ENCODE data around the gene PPP3R1.
"Not testable (repeated sequence)": the region's sequence is repeated elsewhere in the genome, so short reads cannot be mapped to it uniquely, and the experiment has no call there.

The PPP3R1 gene

GRCh38 chr2:68188831-68189230 lies 63.5 kb downstream of the PPP3R1 start:
- no peak for DNase-seq (ENCODE audit: low read depth)

- no peak for DNase-seq (ENCODE audit: low read depth)
Observed at GRCh38 chr2:68187329-68187728, 65.0 kb downstream of the PPP3R1 start.

GRCh38 chr2:68185541-68186164 lies 66.7 kb downstream of the PPP3R1 start:
- DNase-seq (ENCODE audit: low read depth), result peak; percentile 12

- DNase-seq (ENCODE audit: low read depth), result no peak
Observed at GRCh38 chr2:68182902-68183301, 69.4 kb downstream of the PPP3R1 start.

GRCh38 chr2:68178954-68179627 lies 73.2 kb downstream of the PPP3R1 start:
- DNase-seq (ENCODE audit: low read depth), result no peak

DNA sequence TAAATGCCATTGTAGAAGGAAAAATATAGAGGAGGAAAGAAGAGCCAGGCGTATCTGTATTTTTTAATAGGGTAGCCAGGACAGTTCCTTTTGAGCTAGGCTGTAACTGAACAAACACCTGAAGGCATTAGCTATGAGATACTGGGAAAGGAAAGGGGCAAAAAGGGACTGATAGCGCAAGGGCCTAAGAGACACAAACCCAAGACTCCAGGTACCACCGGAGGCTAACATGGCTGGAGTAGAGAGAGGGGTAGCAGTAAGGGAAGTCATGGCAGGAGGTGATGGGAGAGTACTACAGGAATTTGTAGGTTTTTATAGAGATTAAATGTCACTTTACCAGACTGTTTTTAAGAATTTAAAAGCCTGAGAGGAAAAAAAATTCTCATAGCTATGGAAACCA lies 73.9 kb downstream of the PPP3R1 start:
- DNase-seq (ENCODE audit: low read depth), result no peak

DNA sequence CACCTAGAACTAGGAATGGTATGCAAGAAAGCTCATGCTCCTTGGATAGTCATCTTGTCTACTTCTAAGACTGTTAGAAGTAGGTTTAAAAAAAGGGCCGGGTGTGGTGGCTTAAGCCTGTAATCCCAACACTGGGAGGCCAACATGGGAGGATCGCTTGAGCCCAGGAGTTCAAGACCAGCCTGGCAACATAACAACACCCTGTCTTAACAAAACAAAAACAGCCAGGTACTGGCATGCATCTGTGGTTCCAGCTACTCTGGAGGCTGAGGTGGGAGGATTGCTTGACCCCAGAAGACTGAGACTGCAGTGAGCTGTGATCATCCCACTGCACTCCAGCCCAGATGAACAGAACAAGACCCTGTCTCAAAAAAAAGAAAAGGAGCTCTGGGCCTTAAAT lies 74.8 kb downstream of the PPP3R1 start:
- DNase-seq (ENCODE audit: low read depth), result no peak

GRCh38 chr2:68176657-68177056 lies 75.7 kb downstream of the PPP3R1 start:
- DNase-seq (ENCODE audit: low read depth), result no peak

DNA sequence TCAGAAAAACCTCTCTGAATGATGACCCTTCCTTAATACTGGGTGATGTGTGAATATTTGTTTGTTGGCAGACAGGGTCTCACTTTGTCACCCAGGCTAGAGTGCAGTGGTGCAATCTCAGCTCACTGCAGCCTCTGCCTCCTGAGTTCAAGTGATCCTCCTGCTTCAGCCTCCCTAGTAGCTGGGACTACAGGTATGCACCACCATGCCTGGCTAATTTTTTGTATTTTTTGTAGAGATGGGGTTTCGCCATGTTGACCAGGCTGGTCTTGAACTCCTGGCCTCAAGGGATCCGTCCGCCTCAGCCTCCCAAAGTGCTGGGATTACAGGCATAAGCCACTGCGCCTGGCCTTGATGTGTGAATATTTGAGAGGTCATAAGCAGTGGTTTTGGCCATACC lies 77.1 kb downstream of the PPP3R1 start:
- not testable (repeated sequence) for DNase-seq (ENCODE audit: low read depth)

- no peak for DNase-seq (ENCODE audit: low read depth)
Observed at GRCh38 chr2:68172990-68173700, 79.2 kb downstream of the PPP3R1 start.

- no peak for DNase-seq (ENCODE audit: low read depth)
Observed at GRCh38 chr2:68172521-68172920, 79.8 kb downstream of the PPP3R1 start.

- DNase-seq (ENCODE audit: low read depth), result no peak
Observed at GRCh38 chr2:68171684-68172083, 80.6 kb downstream of the PPP3R1 start.

GRCh38 chr2:68171146-68171545 lies 81.2 kb downstream of the PPP3R1 start:
- DNase-seq (ENCODE audit: low read depth), result no peak

- no peak for DNase-seq (ENCODE audit: low read depth)
Observed at GRCh38 chr2:68169308-68169707, 83.0 kb downstream of the PPP3R1 start.

GRCh38 chr2:68167186-68167585 lies 85.1 kb downstream of the PPP3R1 start:
- no peak for DNase-seq (ENCODE audit: low read depth)

DNA sequence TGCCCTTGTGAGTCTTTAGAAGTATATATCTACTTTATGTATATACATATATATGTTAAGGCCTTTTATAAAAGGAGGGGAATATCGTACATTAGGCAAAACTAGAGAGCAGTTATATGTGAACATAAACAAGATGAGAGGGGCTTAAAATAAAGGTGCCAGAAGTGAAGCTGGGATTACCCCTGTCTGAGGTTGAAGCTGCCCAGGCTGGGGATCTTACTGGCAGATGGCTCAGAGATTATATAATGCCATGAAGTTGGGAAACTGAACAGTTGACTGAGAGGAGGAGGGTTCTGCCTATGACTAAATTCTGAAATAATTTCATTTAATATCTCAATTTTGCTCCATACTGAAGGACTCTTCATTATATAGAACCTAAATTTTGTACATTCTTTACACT lies 88.7 kb downstream of the PPP3R1 start:
- no peak for DNase-seq (ENCODE audit: low read depth)

DNA sequence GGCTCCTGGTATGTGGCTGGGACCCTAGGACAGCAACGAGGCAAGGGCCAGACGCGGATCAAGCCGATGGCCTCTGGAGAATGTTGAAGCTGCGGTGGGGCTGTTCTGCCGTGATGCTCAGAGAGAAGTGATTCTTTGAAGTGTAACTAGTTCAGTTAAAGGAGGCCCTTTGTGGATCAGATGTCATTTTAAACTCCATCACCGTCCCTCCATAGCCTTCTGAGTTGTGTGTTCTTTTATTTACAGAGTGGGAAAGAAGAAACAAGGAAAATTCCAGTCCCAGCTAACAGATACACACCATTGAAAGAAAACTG lies 94.2 kb downstream of the PPP3R1 start:
- DNase-seq (ENCODE audit: low read depth), result no peak

GRCh38 chr2:68157402-68158133 lies 94.8 kb downstream of the PPP3R1 start, which contains the start of gene PNO1:
Gene PNO1, plus strand, starts transcription at chr2:68157888. Its CDS starts 47 bp downstream, at chr2:68157935.
- DNase-seq (ENCODE audit: low read depth), result peak; percentile 93

DNA sequence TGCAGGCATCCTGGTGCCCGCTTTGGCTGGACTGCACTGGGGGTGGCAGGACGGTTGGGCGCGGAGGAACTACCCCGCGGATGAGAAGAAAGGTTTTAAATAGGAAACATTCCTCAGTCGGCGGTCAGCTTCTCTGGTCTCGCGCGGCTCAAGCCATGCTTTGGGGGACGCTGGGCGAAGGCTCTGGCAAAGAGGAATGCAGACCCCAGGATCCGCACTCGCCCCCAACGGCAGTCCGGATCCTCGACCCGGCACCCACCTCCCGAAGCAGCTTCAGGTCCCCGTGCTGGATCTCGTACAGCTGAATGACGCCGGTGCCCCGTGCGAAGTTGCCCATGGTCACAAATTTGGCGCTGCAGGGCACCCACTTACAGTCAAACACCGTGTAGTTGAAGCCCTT lies 95.3 kb downstream of the PPP3R1 start:
- no peak for DNase-seq (ENCODE audit: low read depth)

- no peak for DNase-seq (ENCODE audit: low read depth)
Observed at GRCh38 chr2:68156419-68156818, 95.9 kb downstream of the PPP3R1 start.

DNA sequence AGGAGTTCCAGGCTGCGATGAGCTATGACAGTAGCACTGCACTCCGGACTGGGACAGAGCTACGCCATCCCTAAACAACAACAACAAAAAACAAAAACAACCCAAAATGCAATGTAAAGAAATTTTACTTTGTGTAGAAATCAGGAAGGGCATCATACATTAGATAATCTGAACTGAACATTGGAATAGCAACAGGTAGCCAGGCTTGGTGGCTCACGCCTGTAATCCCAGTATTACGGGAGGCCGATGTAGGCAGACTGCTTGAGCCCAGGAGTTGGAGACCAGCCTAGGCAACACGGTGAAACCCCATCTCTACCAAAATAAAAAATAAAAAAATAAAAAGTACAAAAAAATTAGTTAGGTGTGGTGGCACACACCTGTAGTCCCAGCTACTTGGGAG lies 96.7 kb downstream of the PPP3R1 start:
- DNase-seq (ENCODE audit: low read depth), result no peak

- no peak for DNase-seq (ENCODE audit: low read depth)
Observed at GRCh38 chr2:68152681-68153347, 99.5 kb downstream of the PPP3R1 start.
